Left lung (tissue), 10 donors: ENCODE data around the gene ABCC5. TPM values are rescaled to one million over a fixed set of nuclear protein-coding genes. Genes with fewer than 3 reads are reported as not detected.

Experiments
- ATAC-seq: fragments of 200-7000 bp; cut with Tn5 transposase; one replicate; pipeline ENCODE4 v1.9.1; 2020; ENCODE audit warnings: moderate library complexity
- DNase-seq, 4 donors: peaks; one replicate each; pipeline ENCODE4 v3.0.0-alpha.2; 2013 to 2020
- H3K27ac ChIP-seq, 2 donors: fragments of 200-600 bp; sonication (generic) in 1 of 2; one replicate each; pipeline versions ENCODE4 v1.5.0 to v1.8.0; 2020 to 2021
- H3K27me3 ChIP-seq, 2 donors: fragments of 200-600 bp; sonication (generic) in 1 of 2; one replicate each; pipeline versions ENCODE4 v1.5.0 to v1.8.0; 2020 to 2021
- H3K36me3 ChIP-seq, 2 donors: fragments of 200-600 bp; sonication (generic) in 1 of 2; one replicate each; pipeline versions ENCODE4 v1.5.0 to v1.8.0; 2020 to 2021
- H3K4me1 ChIP-seq, 2 donors: fragments of 200-600 bp; one replicate each; pipeline ENCODE4 v1.8.0; 2021
- H3K4me3 ChIP-seq, 2 donors: fragments of 200-600 bp; sonication (generic) in 1 of 2; one replicate each; pipeline versions ENCODE4 v1.5.0 to v1.8.0; 2020 to 2021; ENCODE audit warnings: mild to moderate bottlenecking in 1 of 2
- H3K9me3 ChIP-seq, 2 donors: fragments of 200-600 bp; sonication (generic) in 1 of 2; one replicate each; pipeline versions ENCODE4 v1.5.0 to v1.8.0; 2020 to 2021
- intact Hi-C, 2 donors: fragments of 100-400 bp; cut with DNase I; formaldehyde crosslinking; loops; one replicate each; pipeline versions ENCODE4 v1.11.2 to v1.14.2; 2022
- polyA plus RNA-seq, 6 donors: library from polyadenylated mRNA; unstranded; fragments of 120-200 nt; gene quantifications; one replicate each; pipeline ENCODE4 v1.2.1, GENCODE V29; 2013; ENCODE audit not compliant: insufficient read length in 6 of 6
- total RNA-seq, 2 donors: library from RNA; stranded (reverse); fragmentation: NEBNext Ultra II Directional; extraction: Animal tissue kit (Norgen Biotek cat#: 25700); gene quantifications; one replicate each; pipeline ENCODE4 v1.2.1, GENCODE V29; 2021
- TF ChIP-seq, protein P1 (sequence below), 2 donors: fragments of 200-600 bp; sonication (generic) in 1 of 2; IDR thresholded peaks; one replicate each; pipeline versions ENCODE4 v1.5.0 to v1.8.0; 2021; ENCODE audit warnings: antibody characterized with exemption in 2 of 2
- donor health status: DM: no; HTN: yes; CAD: no.
- donor health status: DM: no; HTN: no; CAD: no.

ABCC5 gene
- total and polyA plus RNA-seq, 8 donors, result 37.7 to 96.4 (median 78.1) TPM

DNA sequence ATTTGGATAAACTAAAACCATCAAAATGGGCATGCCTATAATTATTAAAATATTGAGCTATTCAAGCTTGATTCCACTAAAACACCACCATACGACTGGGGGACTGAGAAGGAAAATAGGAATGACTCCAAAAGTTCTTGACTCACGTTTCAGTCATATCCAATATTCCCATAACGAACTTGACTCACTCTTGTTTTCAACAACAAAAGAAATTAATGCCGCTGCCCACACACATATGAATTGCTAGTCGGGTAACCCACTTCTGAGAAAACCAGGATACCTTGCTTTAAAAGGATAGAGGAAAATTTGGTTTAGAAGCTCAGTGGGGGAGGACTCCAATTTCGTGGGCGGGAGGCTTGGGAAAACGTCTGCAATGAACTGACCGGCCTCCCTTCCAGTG is 40.3 kb upstream of the ABCC5 start:
- no peak overlapping the region for H3K27ac ChIP-seq
- no peaks in the 10 kb centered on the region for H3K27me3 ChIP-seq
- ATAC-seq (no peak), DNase-seq (no peak)
- TF ChIP-seq, protein P1, sequence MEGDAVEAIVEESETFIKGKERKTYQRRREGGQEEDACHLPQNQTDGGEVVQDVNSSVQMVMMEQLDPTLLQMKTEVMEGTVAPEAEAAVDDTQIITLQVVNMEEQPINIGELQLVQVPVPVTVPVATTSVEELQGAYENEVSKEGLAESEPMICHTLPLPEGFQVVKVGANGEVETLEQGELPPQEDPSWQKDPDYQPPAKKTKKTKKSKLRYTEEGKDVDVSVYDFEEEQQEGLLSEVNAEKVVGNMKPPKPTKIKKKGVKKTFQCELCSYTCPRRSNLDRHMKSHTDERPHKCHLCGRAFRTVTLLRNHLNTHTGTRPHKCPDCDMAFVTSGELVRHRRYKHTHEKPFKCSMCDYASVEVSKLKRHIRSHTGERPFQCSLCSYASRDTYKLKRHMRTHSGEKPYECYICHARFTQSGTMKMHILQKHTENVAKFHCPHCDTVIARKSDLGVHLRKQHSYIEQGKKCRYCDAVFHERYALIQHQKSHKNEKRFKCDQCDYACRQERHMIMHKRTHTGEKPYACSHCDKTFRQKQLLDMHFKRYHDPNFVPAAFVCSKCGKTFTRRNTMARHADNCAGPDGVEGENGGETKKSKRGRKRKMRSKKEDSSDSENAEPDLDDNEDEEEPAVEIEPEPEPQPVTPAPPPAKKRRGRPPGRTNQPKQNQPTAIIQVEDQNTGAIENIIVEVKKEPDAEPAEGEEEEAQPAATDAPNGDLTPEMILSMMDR (IDR thresholded peaks at IDR 0.05), result no peak
- no peaks in the 10 kb centered on the region for H3K9me3 ChIP-seq
- no peak overlapping the region for H3K4me3 ChIP-seq
- intact Hi-C loops, result no loop called here
- no peaks in the 10 kb centered on the region for H3K36me3 ChIP-seq
- no peaks in the 10 kb centered on the region for H3K4me1 ChIP-seq

GRCh38 chr3:184052767-184053166 is 35.1 kb upstream of the ABCC5 start, which contains the start of gene HTR3C:
TSS of gene HTR3C (plus strand) at chr3:184053047. CDS start at chr3:184053081, 34 bp downstream.
- TF ChIP-seq, protein P1 (IDR thresholded peaks at IDR 0.05), result no peak
- no peak for DNase-seq
- no peak within 1 kb of the TSS for H3K27ac ChIP-seq
- H3K36me3 ChIP-seq, result no peaks in the 10 kb centered on the region
- no peaks in the 10 kb centered on the region for H3K4me1 ChIP-seq
- intact Hi-C loops, result no loop called here
- H3K27me3 ChIP-seq, result no peaks in the 10 kb centered on the region
- no peaks in the 10 kb centered on the region for H3K9me3 ChIP-seq
- H3K4me3 ChIP-seq, result no peak within 1 kb of the TSS
- no peak for ATAC-seq

DNA sequence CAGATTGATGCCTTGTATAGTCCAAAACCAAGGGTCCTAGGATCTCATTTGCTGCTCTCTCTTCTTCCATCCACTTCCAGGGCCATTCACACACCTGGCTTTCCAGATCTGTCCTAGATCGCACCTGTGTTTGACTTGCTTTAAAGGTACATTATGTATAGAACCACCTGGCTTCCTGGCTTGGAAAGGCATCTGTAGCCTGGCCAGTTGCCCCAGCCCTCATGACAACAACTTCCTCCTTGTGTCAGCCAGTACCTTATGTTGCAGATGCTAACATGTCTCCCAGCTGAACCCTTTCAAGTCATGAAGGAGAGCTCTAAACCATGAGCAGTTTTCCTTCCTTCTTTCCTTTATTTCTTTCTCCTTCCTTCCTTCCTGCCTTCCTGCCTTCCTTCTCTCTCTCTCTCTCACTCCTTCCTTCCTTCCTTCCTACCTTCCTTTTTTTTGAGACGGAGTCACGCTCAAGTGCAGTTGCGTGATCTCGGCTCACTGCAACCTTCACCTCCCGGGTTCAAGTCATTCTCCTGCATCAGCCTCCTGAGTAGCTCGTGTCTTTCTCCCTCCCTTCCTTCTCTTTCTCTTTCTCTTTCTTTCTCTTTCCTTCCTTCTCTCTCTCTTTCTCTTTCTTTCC is 32.6 kb upstream of the ABCC5 start:
- TF ChIP-seq, protein P1 (IDR thresholded peaks at IDR 0.05), result no peak

GRCh38 chr3:184045995-184046394 is 28.3 kb upstream of the ABCC5 start:
- Histone ChIP-seq H3K27me3 (no peaks in the 10 kb centered on the region), H3K36me3 (no peaks in the 10 kb centered on the region), H3K9me3 (no peaks in the 10 kb centered on the region), H3K4me3 (no peak overlapping the region), H3K27ac (no peak overlapping the region), H3K4me1 (no peaks in the 10 kb centered on the region)
- DNase-seq (no peak), ATAC-seq (no peak)
- intact Hi-C loops, result no loop called here
- TF ChIP-seq, protein P1 (IDR thresholded peaks at IDR 0.05), result no peak

More for the DNA sequence above, 32.6 kb upstream of the ABCC5 start:
- DNase-seq, result no peak
- Histone ChIP-seq H3K9me3 (no peaks in the 10 kb centered on the region), H3K27ac (no peak overlapping the region), H3K4me1 (no peaks in the 10 kb centered on the region), H3K36me3 (no peaks in the 10 kb centered on the region), H3K4me3 (no peak overlapping the region), H3K27me3 (no peaks in the 10 kb centered on the region)
- no peak for ATAC-seq
- intact Hi-C loops, result no loop called here

DNA sequence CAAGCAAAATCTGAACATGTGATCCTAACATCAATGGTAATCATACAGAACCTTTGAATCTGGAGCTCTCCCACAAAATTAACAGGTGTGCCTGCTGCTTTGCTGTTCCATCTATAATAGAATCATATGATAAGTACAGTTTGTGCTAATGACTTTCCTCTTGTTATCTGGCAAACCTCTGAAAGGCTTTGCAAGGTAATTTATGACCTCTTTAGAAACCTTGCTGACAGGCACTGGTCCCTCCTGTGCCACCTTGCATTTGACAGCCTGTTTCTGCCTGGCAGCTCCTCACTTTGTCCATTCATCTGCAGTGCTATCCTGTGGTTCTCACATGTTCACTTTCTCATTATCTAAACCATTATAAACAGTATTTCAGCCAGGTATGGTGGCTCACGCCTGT is 24.9 kb upstream of the ABCC5 start:
- Histone ChIP-seq H3K27me3 (no peaks in the 10 kb centered on the region), H3K27ac (no peak overlapping the region), H3K4me3 (no peak overlapping the region), H3K36me3 (no peaks in the 10 kb centered on the region), H3K9me3 (no peaks in the 10 kb centered on the region), H3K4me1 (peaks cover 0 to 4% of the 10 kb centered on the region in 2 donors)
- intact Hi-C loops, result no loop called here
- ATAC-seq (no peak), DNase-seq (no peak)
- TF ChIP-seq, protein P1 (IDR thresholded peaks at IDR 0.05), result no peak
